SK-N-MC (cell line): Measurements from ENCODE around the gene HMCN1.
"Not testable (repeated sequence)": the region's sequence is repeated elsewhere in the genome, so short reads cannot be mapped to it uniquely, and the experiment has no call there.

Experiments
- DNase-seq: peaks from one replicate; pipeline ENCODE4 v3.0.0-alpha.2; 2011; ENCODE audit warnings: low read depth, low spot score
- H3K27ac ChIP-seq: fragments of 200-600 bp; sonication (generic); 2 replicates; pipeline ENCODE4 v1.5.1; 2016; ENCODE audit warnings: mixed run types
- H3K36me3 ChIP-seq: fragments of 200-600 bp; sonication (generic); 2 replicates; pipeline ENCODE4 v1.6.1; 2017; ENCODE audit warnings: antibody characterized with exemption, low read length, mixed read lengths; ENCODE audit not compliant: insufficient read depth
- H3K4me3 ChIP-seq: fragments of 200-600 bp; sonication (generic); 2 replicates; pipeline ENCODE4 v1.5.1; 2016
- H3K9ac ChIP-seq: fragments of 200-600 bp; sonication (generic); 2 replicates; pipeline ENCODE4 v1.8.0; 2017; ENCODE audit warnings: mixed run types, mixed read lengths; ENCODE audit not compliant: insufficient read length
- H3K9me3 ChIP-seq: fragments of 200-600 bp; sonication (generic); 2 replicates; pipeline ENCODE4 v1.6.1; 2017; ENCODE audit warnings: low read depth, mild to moderate bottlenecking, antibody characterized with exemption, low read length, moderate library complexity, mixed read lengths
- EZH2 ChIP-seq: fragments of 200-600 bp; sonication (generic); IDR thresholded peaks from one replicate; pipeline ENCODE4 v1.6.1; 2017; ENCODE audit warnings: antibody characterized with exemption
- FOXP2 ChIP-seq: optimal IDR thresholded peaks from 2 replicates; pipeline ENCODE3; 2011; ENCODE audit warnings: mild to moderate bottlenecking, moderate library complexity; ENCODE audit not compliant: insufficient read depth; ENCODE audit errors: extremely low read length, control extremely low read depth
- POLR2AphosphoS5 ChIP-seq: IDR thresholded peaks from 2 replicates; pipeline ENCODE4 v1.6.1; 2012; ENCODE audit warnings: mild to moderate bottlenecking, low read depth, low read length, borderline replicate concordance

The HMCN1 gene

DNA sequence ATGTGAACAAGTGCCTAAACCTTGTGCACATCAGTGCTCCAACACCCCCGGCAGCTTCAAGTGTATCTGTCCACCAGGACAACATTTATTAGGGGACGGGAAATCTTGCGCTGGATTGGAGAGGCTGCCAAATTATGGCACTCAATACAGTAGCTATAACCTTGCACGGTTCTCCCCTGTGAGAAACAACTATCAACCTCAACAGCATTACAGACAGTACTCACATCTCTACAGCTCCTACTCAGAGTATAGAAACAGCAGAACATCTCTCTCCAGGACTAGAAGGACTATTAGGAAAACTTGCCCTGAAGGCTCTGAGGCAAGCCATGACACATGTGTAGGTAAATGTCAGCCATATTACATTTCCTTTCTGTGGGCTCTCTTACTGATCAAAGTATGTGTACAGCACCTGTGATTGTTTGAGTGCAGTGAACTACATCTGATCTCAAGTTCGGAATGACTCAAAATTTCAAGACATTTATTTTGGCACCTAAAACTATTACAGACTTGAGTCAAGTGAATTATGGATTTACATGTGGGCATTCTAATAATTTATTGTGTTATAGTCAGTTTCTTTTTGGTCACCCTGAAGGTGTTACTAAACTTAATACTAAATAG, 444.3 kb downstream of the HMCN1 start:
- TF ChIP-seq FOXP2 (no peak), EZH2 (no peak), POLR2AphosphoS5 (no peak)
- DNase-seq = no peak
- Histone ChIP-seq H3K27ac (0 out of 2 replicates have a peak overlapping the region, but pooled peaks have one; percentile 0), H3K4me3 (no peak overlapping the region), H3K9me3 (no peaks in the 10 kb centered on the region; the same call in 1 of the 2 replicates), H3K9ac (no peak overlapping the region), H3K36me3 (peaks cover 65% of the 10 kb centered on the region)

DNA sequence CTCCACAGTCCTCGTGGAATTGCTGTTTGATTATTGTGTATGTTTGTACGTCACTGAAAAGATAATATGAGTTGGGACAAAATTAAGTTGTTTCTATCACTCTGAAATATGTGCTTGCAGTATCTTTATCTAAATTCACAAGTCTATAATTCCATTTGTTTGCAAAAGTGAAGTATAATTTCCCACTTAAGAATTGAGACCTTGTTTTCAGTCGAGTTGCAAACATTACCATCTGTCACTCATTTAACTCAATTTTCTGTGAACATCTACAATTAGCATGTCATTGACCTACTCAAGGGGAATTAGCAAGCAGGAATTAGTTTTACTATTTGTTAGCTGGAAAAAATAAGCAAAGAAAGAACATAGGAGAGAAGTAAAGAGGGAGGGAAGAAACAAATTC, 445.0 kb downstream of the HMCN1 start:
- Histone ChIP-seq H3K4me3 (no peak overlapping the region), H3K27ac (peak overlapping the region; percentile 4; the same call in 1 of the 2 replicates), H3K9ac (no peak overlapping the region), H3K9me3 (no peaks in the 10 kb centered on the region; the same call in 1 of the 2 replicates), H3K36me3 (peaks cover 58% of the 10 kb centered on the region)
- TF ChIP-seq POLR2AphosphoS5 (no peak), EZH2 (no peak), FOXP2 (no peak)
- no peak for DNase-seq

DNA sequence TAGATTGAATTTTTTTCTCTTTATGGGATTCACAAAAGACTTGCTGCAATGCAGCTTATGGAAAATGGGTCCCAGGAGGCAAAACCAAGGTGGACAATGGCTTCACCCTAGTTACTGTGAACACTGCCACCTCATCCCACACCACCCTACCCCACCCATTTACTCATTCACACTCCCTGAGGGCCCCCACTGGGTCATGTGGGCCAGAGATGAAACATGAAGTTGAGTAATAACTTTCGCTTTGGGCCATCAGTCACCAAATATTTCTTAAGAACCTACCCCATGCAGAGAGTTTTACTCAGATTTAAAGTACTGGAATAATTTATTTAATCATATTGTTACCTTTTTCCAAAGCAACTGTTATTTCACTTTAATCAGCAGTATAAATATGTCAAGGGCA, 449.0 kb downstream of the HMCN1 start:
- Histone ChIP-seq H3K9me3 (no peaks in the 10 kb centered on the region; the same call in 1 of the 2 replicates), H3K9ac (no peak overlapping the region), H3K27ac (peak overlapping the region; percentile 96), H3K4me3 (peak overlapping the region; percentile 74), H3K36me3 (peaks cover 56% of the 10 kb centered on the region)
- DNase-seq = peak; percentile 64
- TF ChIP-seq FOXP2 = no peak
- TF ChIP-seq EZH2 = no peak
- TF ChIP-seq POLR2AphosphoS5 = peak; percentile 28; the same call in 1 of the 2 replicates

DNA sequence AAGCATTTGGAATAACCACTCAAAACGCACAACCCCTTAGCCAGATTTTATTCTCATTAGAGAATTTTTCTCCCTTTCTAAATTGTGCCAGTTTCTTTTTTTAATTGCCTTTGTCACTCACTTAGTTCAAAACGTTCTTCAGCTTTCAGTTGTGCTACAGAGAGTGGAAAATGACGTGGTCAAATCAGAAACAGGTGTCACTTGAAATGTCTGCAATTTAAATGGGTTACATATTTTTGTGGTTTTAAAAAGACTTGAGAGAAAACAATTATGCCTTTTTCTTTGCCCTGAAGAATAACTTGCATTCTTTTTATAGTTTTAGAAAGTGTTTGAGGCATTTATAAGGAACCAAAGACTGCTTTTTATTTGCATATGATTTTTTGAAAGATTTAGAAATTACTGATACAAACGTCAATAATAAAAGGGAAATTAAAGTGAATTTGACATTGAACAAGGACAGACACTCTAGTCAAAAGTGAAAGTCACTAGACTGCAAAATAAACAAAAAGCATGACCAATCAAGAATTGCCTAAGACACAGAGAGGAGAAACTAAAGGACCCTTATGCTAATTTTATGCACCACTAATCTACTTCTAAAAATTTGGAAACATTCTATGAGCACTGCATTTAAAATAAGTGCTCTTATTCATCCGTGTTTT, 449.9 kb downstream of the HMCN1 start:
- no peaks in the 10 kb centered on the region; the same call in 1 of the 2 replicates for H3K9me3 ChIP-seq
- H3K4me3 ChIP-seq = peak overlapping the region; percentile 74
- no peak for TF ChIP-seq EZH2
- TF ChIP-seq FOXP2 = no peak
- TF ChIP-seq POLR2AphosphoS5 = no peak
- peak overlapping the region; percentile 96 for H3K27ac ChIP-seq
- H3K36me3 ChIP-seq = peaks cover 59% of the 10 kb centered on the region
- DNase-seq = peak; percentile 66
- H3K9ac ChIP-seq = peak overlapping the region; percentile 43

DNA sequence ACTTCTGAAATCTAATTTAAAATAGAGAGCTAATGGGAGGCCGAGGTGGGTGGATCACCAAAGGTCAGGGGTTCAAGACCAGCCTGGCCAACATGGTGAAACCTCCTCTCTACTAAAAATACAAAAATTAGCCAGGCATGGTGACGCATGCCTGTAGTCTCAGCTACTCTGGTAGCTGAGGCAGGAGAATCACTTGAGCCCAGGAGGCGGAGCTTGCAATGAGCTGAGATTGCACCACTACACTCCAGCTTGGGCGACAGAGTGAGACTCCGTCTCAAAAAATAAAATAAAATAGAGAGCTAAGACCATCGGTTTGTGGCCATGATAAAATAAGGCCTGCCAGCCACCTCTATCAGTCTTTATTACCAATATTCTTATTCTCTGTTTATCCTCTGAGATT, 452.1 kb downstream of the HMCN1 start:
- H3K36me3 ChIP-seq = peaks cover 61% of the 10 kb centered on the region
- not testable (repeated sequence) for H3K27ac ChIP-seq, DNase-seq, H3K9me3 ChIP-seq, H3K9ac ChIP-seq, H3K4me3 ChIP-seq

DNA sequence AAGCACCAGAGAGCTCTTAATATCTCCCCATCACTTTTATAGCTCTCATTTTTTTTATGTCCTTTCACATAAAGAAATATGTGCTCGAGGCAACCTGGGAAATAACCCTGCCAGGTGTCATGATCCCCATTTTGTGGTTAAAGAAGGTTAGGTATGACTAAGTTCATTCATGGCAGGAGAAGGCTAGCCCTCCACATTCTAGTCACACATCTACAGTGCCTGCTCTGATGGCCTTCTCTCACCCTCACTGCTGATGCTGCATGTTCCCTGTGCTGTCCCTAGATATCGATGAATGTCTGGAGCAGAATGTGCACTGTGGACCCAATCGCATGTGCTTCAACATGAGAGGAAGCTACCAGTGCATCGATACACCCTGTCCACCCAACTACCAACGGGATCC, 453.4 kb downstream of the HMCN1 start:
- Histone ChIP-seq H3K9ac (no peak overlapping the region), H3K4me3 (no peak overlapping the region), H3K27ac (no peak overlapping the region), H3K36me3 (peaks cover 63% of the 10 kb centered on the region), H3K9me3 (no peaks in the 10 kb centered on the region)
- DNase-seq = no peak
- TF ChIP-seq FOXP2 = no peak
- TF ChIP-seq POLR2AphosphoS5 = no peak
- no peak for TF ChIP-seq EZH2

DNA sequence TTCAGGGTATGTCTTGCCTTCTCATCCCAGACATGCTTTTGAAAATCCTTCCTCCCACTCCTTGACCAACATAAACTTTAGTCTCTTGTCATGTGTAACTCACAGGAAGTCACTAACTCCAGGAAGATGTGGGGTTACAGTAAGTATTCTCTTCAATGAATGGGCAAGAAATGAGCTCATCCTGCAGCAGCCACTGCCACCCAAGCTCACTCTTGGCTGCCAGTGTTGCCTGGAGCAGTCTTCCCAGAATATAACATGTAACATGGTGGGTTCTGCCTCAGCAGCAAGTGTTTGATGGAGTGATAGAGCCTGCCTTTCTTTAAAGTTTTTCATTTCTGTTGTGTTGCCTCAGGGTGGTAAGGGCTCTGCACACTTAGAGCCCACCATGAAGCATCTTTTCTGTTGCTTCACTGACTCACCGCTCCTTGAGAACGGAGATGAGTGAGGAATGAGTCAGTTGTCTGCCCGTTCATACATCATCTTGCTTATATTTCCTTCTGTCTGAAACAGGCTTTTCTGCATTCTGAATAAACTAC, 453.9 kb downstream of the HMCN1 start:
- Histone ChIP-seq H3K27ac (no peak overlapping the region), H3K4me3 (no peak overlapping the region), H3K36me3 (peaks cover 63% of the 10 kb centered on the region), H3K9me3 (no peaks in the 10 kb centered on the region), H3K9ac (no peak overlapping the region)
- TF ChIP-seq POLR2AphosphoS5 (no peak), FOXP2 (no peak), EZH2 (no peak)
- no peak for DNase-seq

DNA sequence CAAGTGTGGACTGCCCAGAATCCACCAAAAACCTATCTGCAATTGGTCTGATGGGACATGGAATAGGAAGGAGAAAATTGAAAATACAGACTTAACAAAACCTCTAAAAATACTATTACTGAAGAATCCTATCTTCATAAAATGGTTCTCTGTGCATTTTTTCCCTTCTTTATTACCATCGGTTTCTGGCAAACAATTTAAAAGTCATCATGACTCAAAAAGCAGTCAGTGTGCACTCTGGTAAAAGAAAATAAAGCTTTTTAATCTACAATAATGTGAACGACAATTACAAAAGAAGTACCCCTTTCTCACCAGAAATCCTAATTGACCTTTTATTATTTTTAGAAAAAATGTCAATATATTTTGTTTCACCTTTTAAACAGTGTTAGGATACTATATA, 454.5 kb downstream of the HMCN1 start:
- H3K4me3 ChIP-seq = no peak overlapping the region
- no peak overlapping the region for H3K27ac ChIP-seq
- no peak overlapping the region for H3K9ac ChIP-seq
- peaks cover 68% of the 10 kb centered on the region for H3K36me3 ChIP-seq
- DNase-seq = no peak
- no peak for TF ChIP-seq EZH2
- TF ChIP-seq POLR2AphosphoS5 = no peak
- no peak for TF ChIP-seq FOXP2
- no peaks in the 10 kb centered on the region for H3K9me3 ChIP-seq

DNA sequence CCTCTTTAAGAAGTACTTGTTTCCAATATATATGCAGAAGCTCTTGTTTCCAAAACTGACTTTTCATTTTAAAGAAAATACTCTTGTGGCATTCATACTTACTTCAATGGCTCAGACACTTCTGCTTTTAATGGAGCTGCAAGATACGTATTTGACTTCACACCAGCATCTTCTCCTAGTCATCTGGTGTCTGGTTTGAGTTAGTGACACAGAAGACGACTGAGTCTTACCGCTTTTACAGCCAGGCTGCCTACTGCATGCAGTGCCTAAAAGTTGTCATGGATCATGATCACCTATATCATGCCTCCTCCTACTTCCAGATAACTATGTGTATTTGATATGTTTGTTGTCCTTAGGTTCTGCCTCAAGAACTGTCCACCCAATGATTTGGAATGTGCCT, 455.0 kb downstream of the HMCN1 start:
- Histone ChIP-seq H3K4me3 (no peak overlapping the region), H3K9ac (no peak overlapping the region), H3K27ac (no peak overlapping the region), H3K36me3 (peaks cover 71% of the 10 kb centered on the region), H3K9me3 (no peaks in the 10 kb centered on the region)
- TF ChIP-seq FOXP2 = no peak
- no peak for TF ChIP-seq POLR2AphosphoS5
- no peak for TF ChIP-seq EZH2
- DNase-seq = no peak
